H1 (cell line): ENCODE data around the gene ABTB1.

Experiments
- CHD1 ChIP-seq: IDR thresholded peaks from 2 replicates; pipeline ENCODE4 v1.6.1; 2012; ENCODE audit warnings: low read depth, low read length, improper control_type of control experiment
- CREB1 ChIP-seq: IDR thresholded peaks from 2 replicates; pipeline ENCODE4 v1.6.1; 2012; ENCODE audit warnings: inconsistent platforms
- EP300 ChIP-seq, 2 experiments: IDR thresholded peaks; 1 replicate in 1 of 2; 2 replicates in 1 of 2; pipeline ENCODE4 v1.6.1; 2011 to 2012; ENCODE audit warnings: low read depth in 2 of 2, low read length in 2 of 2, mild to moderate bottlenecking in 2 of 2, borderline replicate concordance in 1 of 2, inconsistent platforms in 1 of 2, moderate library complexity in 1 of 2
- POLR2A ChIP-seq, 2 experiments: IDR thresholded peaks; 1 replicate in 1 of 2; 2 replicates in 1 of 2; pipeline ENCODE4 v1.6.1; 2011; ENCODE audit warnings: low read depth in 2 of 2, low read length in 2 of 2, mild to moderate bottlenecking in 2 of 2; ENCODE audit errors: control extremely low read depth in 1 of 2
- RAD21 ChIP-seq, 2 experiments: IDR thresholded peaks in 1 of 2; conservative IDR thresholded peaks in 1 of 2; 2 replicates each; pipeline ENCODE4 v1.6.1; 2011; ENCODE audit warnings: low read depth in 2 of 2, low read length in 2 of 2, improper control_type of control experiment in 1 of 2, inconsistent platforms in 1 of 2, mild to moderate bottlenecking in 1 of 2, moderate library complexity in 1 of 2
- RFX5 ChIP-seq: IDR thresholded peaks from 2 replicates; pipeline ENCODE4 v1.6.1; 2011; ENCODE audit warnings: low read depth, low read length, improper control_type of control experiment, borderline replicate concordance
- SIN3A ChIP-seq, 2 experiments: IDR thresholded peaks in 1 of 2; conservative IDR thresholded peaks in 1 of 2; 2 replicates each; pipeline ENCODE4 v1.6.1; 2011 to 2012; ENCODE audit warnings: low read length in 2 of 2, improper control_type of control experiment in 1 of 2, low read depth in 1 of 2, mild to moderate bottlenecking in 1 of 2
- TF ChIP-seq, protein P1 (sequence below), 3 experiments: IDR thresholded peaks; 1 replicate in 2 of 3; 2 replicates in 1 of 3; pipeline versions ENCODE4 v1.5.1 to v1.6.1; 2011; ENCODE audit warnings: low read length in 3 of 3, mild to moderate bottlenecking in 3 of 3, inconsistent platforms in 2 of 3, low read depth in 1 of 3, moderate library complexity in 1 of 3; ENCODE audit not compliant: insufficient read depth in 1 of 3; ENCODE audit errors: control extremely low read depth in 1 of 3

DNA sequence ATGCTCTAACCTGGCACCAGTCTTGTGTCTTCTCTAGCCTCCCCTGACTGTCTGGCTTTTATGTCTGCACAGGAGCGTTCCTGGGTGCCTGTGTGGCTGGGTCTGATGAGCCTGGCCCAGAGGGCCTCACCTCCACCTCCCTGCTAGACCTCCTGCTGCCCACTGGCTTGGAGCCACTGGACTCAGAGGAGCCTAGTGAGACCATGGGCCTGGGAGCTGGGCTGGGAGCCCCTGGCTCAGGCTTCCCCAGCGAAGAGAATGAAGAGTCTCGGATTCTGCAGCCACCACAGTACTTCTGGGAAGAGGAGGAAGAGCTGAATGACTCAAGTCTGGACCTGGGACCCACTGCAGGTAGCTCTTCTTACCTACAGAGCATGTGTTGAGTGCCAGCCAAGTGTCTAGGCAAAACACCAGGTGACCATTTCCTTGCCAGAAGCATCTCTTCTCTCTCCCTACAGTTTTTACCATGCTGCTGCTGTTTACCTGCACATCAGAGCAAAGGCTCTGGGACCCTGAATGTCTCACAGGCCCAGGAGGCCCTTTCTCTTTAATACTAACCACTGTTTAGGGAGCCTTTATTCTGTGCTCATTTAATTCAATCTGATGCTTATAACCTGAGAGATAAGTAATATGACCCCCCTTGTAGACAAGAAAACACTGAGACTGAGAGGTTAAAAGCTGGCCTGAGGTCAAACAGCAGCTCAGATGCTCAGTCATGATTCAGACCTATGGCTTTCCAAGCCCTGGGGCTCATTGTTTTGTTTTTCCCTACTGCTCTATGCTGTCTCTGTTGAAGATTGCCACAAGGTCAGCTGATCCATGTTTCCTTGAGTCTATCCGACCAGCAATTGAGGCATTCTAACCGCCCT is 33.3 kb upstream of the ABTB1 start:
- TF ChIP-seq EP300 (IDR thresholded peaks at IDR 0.05; ENCODE audit: borderline replicate concordance in 1 of 2, low read depth in 2 of 2, low read length in 2 of 2) (no peak), POLR2A (IDR thresholded peaks at IDR 0.05; ENCODE audit: control extremely low read depth in 1 of 2, low read depth in 2 of 2, low read length in 2 of 2) (no peak), SIN3A (conservative IDR thresholded peaks at IDR 0.05 in 1 of 2, IDR thresholded peaks at IDR 0.05 in 1 of 2; ENCODE audit: low read depth in 1 of 2, low read length in 2 of 2) (no peak), CREB1 (no peak), CHD1 (no peak), RFX5 (no peak), RAD21 (IDR thresholded peaks at IDR 0.05 in 1 of 2, conservative IDR thresholded peaks at IDR 0.05 in 1 of 2; ENCODE audit: low read depth in 2 of 2, low read length in 2 of 2) (no peak)
- TF ChIP-seq, protein P1, sequence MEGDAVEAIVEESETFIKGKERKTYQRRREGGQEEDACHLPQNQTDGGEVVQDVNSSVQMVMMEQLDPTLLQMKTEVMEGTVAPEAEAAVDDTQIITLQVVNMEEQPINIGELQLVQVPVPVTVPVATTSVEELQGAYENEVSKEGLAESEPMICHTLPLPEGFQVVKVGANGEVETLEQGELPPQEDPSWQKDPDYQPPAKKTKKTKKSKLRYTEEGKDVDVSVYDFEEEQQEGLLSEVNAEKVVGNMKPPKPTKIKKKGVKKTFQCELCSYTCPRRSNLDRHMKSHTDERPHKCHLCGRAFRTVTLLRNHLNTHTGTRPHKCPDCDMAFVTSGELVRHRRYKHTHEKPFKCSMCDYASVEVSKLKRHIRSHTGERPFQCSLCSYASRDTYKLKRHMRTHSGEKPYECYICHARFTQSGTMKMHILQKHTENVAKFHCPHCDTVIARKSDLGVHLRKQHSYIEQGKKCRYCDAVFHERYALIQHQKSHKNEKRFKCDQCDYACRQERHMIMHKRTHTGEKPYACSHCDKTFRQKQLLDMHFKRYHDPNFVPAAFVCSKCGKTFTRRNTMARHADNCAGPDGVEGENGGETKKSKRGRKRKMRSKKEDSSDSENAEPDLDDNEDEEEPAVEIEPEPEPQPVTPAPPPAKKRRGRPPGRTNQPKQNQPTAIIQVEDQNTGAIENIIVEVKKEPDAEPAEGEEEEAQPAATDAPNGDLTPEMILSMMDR (IDR thresholded peaks at IDR 0.05; ENCODE audit: control extremely low read depth in 1 of 3, insufficient read depth in 1 of 3, low read depth in 1 of 3, low read length in 3 of 3), result no peak
